EH (cell line): ENCODE results near the gene LNX1.
A peak's percentile ranks its signal among the peaks of the same experiment; 100 is the strongest.
"Not testable (repeated sequence)": the region's sequence is repeated elsewhere in the genome, so short reads cannot be mapped to it uniquely, and the experiment has no call there.

Source experiments
- DNase-seq: peaks from one replicate; pipeline ENCODE4 v3.0.0-alpha.2; 2015; ENCODE audit warnings: low read depth

Gene LNX1

DNA sequence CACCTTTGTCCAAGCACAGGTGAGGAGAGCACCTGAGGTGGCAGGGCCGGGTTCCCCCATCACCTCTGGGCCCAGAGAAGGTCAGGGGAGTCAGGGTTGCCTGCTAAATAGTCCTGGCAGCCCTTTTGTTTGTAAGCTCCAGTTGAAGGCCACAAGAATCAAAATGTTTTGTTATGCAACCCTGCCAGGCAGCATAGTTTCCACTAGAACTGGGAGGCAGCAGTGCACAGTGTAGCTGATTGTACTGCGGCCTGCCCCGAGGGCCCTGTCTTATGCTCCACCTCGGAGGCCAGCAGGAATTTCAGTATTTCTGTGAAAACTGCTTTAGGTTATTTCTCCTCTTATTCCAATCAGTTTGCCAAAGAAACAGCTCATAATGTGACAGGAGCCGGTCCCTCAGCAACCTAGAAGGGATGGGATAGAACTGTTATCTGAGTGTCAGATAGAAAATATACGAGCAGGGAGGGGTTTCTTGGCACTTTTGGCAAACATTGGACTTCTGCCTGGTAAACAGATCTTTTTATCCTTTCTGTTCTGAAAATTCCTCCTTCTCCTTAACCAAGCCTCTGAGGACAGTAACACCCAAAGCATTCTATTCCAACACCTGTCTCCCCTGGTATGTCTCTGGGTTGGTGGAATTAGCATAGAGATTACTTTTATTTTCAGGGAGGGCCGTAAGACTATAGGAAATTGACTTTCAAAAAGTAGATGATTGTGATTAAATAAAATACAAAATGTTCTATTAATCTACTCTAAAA is 93.6 kb downstream of the LNX1 start:
- DNase-seq, result peak; percentile 79

DNA sequence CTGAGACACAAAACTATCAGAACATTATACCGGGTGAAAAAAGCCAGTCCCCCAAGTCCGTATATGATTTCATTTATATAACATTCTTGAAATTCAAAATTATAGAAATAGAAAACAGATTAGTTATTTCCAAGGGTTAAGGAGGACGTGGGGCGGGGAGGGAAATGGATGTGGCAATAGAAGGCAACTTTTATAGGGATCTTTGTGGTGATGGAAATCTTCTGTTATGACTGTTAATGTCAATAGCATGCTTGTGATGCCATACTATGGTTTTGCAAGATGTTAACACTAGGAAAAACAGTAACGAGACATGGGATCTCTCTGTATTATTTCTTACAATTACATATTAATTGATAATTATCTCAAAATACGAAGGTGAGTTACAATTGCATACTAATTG is 96.4 kb downstream of the LNX1 start:
- peak; percentile 44 for DNase-seq

DNA sequence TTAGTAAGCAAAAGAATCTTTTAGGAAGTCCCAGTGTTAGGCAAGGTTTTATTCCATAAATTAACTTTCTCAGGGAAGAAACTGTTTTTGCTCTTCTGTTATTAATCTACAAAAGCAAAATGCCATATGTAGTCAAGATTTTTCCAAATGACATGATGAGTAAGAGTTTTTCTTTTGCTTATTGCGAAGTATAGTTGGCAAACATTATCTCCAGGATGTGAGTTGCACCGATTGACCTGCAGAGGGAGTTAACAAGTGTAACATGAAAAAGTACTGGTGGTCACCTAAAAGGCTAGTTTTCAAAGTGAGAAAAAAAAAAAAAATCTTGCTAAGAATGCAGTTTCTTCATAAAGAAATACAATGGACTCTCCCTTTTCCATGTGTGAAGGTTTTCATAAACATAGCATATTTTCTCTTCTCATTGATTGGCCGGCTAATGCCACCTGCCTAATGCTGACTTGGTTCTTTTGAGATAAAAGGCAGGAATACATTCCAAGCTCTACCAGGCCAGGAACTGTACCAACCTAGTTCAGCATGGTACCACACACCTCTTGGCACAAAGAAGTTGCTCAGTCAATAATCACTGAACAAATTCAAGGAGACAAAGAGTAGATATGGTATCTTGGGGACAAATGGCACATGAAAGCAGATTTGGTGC is 100.2 kb downstream of the LNX1 start:
- peak; percentile 85 for DNase-seq

DNA sequence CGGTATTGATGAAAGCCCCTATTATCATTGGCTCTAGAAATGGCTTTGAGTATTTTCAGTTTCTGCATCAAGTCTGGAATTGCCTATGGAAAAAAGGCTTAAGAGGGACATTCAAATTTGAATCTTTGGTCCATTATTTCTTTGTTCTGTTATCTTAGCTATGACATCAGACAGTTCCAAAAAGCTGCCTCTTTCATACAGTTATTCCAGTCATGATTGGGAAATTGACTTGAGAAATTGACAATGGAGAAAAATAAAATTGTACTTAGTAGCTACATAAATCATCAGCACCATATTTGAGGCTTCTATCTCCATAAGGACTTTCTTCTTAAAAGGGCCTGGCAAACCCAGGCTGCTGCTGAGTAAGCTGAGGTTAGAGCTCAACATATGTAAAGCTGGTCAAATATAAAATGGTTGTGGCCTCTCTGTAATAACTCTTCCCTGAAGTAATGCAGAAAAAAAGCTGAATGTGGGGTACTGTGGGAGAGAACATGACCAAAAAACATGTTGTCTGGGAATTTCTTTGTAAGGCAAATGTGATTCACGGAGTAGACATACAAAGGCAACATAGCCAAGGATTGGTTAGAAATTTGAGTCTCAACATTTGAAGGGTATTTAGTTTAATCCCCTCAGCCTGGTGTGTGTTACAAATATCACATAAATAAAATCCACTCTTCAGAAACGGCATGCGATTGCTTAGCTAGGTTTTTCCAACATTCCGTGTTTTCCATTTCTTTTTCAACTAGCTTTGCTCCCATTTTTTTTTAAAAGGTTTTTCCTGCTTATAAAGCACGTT is 100.9 kb downstream of the LNX1 start:
- DNase-seq, result peak; percentile 39

DNA sequence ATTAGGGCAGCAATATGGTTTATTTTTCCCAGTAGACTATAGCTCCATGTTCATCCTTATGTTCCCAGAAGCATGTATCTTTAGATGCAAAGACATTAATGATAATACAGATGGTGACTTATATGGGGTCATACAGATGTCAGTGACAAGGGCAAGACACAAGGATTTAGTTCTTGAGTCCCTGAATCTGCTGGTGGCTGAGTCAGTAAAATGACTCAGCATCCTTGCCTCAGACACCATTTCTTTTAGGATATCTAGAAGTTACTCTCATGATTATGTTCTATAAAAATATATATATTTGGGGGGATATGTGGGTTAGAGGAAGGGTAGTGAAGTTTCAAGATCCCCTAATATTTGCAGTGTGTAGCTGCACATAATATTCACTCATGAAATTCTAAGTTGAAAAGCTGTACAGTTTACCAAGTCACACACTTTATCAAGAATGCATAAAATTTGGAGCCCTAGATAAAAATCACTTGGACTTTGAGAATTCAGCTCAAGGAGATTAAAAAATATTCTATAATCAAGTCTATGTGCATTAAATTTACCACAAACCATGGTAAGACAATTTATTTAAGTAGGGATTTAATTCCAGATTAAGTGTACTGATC is 101.9 kb downstream of the LNX1 start:
- peak; percentile 80 for DNase-seq

DNA sequence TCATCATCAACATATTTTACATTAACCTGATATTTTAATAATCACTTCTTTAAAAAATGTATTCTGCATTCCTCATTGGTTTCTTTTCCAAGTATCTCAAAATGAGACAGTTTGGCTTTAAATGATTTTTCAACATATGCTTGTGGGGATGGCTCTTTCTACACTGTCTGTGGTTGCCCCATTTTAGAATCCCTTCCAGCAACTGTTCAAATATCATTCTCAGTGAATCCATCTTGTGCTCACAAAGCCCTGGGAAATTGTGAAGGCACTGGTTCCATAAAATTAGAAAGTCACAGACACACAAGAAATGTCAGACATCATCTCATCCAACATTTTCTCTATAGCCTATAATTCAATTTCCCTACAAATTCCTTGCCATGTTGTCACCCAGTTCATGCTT is 103.5 kb downstream of the LNX1 start:
- no peak for DNase-seq

DNA sequence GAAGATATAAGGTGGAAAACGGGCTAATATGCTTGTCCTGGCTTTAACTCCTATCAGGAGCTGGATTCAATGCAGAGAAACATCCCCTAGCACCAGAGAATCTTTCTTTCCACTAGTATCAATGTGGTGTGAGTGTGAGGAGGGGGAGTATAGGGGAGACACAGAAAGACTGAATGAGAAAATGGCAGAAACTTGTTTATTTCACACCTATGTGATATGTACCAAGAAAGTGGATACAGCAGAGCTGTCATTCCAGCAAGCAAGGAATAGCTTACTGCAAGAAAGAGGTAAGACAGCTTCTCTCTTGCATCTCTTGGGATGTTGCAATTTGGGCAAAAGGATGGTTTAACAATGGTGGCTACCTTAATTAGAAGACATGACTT is 105.6 kb downstream of the LNX1 start:
- no peak for DNase-seq

DNA sequence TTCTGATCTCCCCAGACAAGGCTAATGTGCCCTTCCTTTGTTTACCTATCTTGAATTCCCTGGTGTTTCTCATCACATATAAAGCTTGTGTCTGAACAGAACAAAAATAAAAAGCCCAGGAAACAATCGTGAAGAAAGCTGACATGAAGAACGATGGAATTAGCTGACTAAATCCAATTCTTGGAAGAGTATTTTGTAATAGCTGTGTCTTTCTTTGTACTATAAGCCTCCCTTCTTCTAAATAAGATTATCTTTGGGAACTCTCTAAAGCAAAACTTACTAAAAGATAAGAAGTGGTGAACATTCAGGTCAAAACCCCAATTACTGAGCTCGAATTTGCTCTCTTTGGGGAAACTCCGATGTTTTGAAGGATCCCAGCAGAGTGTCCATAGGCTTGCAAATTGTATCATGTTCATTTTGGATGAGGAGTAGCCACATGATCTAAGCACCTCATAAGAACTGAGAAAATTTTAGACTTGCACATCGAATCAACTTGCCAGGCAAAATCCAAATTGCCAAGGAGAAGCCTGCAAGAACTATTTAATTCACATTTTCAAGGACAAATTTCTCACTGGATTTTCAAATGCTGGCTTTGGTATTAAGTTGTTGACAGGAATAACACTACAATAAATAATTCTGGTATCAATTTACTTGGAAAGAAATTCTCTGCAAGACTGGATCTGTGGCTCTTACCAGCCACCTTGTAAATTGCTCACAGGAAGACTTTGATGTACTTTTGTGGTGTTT is 106.2 kb downstream of the LNX1 start:
- no peak for DNase-seq

DNA sequence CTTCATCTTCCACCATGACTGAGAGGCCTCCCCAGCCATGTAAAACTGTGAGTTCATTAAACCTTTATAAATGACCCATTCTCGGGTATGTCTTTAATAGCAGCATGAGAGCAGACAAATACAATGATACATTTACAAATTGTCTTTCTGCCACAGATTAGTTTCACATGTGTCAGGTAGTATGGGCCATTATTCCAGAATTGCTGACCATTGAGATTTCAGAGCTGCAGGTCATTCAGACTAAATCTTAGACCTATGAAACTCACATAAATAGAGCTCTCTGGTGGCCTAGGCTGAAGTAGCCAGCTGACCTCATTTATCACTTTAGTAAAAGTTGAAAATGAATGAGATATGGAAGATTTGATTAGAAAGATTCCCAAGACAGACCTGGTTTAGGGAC is 108.0 kb downstream of the LNX1 start:
- no peak for DNase-seq

DNA sequence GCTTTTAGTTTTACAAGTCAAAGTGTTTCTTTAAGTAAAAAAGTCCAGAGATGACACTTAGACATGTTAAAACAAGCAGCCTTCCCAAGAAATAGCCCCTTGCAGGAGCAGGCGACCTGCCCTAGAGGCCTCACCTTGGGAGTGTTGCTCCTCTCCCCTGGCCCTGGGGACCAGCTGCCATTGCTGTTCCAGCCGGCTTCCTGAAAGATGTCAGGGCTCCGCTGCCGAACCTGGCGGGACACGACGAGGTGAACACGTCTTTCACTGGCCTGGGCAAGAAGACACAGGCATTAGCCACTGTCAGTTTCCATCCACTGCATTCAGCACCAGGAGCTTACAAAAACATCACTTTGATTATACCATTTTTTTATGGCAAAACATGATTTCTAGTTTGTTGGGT is 109.7 kb downstream of the LNX1 start:
- no peak for DNase-seq

DNA sequence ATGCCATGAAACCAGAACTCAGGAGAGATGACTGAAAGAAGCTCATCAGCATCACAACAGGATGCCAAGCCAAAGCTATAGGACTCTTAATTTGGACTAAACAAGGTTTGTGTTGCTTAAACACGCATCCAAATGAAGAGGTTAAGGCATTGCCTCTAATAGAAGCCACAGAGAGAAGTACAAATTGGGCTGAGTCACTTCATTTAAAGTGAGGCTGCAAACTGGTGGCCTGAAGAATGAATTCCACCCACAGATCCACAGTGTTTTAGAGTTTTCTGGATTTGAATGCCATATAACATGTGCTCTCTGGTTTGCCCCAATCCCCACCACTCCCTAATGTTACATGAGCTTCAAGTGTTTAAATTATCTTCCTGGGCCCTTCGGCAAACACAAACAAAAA is 110.4 kb downstream of the LNX1 start:
- DNase-seq, result peak; percentile 53

DNA sequence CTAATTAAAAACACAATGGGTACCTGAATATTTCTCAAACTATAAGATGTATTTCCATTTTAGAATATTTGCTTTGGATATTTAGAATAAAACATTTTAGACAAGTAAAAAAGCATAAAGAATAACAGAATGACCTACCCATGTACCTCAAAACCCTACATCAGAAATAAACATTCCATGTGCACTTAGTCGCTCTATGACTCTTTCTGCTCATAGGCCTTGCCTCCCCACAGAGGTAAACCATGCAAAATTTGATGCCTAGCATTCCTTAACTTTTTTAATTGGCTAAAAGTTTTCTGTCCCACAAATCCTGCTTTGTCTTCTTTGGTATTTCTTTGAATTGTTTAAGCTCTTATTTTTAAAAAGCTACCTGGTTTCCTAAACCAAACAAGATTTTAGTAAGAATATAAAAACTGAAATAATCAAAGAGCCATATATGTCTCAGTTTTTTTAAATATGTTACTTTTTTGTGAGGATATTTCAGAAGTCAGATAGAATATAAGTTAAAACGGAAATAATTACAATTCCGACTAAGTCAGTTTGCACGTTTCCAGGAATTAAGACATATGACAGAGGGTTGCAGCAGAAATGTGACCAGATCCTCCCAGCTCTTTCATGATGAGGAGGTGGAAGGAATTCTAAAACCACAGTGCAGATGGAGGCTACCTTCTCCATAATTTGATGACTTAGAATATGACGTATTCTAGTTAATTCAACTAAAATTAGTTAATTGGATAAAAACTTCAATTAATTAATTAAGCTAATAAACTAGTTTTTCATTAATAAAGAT is 111.4 kb downstream of the LNX1 start:
- peak; percentile 87 for DNase-seq

DNA sequence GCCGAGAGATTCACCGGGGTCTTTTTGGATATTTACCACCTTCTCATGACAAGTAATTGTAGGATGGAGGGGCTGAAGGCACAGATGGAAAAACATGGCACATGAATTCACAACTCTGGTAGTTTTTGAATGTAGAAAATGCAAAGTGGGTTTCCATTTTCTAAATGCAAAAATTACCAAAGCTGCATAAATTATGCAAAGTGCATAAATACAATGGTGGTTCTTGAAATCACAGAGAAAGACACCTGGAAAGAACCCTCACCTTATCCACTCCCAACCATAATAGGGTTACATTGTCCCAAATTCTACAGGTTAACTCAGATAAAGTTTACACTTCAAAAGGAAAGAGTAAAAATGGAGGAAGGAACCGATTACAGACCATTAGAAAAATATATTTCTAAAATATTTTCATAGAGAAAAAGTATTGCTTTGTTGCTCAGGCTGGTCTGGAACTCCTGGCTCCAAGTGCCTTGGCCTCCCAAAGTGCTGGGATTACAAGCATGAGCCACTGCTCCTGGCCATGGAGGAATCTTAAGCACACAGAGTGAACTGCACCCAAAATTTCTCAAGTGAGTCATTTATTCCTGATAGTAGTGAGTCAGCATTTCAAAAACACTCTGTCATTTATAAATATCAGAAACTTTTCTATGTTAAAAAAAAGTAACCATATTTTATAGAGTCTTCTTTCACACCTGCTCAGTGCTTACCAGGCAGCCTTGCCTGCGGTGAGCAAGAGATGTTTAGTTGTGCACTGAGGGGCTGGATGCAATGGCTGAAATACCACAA is 112.4 kb downstream of the LNX1 start:
- peak; percentile 93 for DNase-seq

DNA sequence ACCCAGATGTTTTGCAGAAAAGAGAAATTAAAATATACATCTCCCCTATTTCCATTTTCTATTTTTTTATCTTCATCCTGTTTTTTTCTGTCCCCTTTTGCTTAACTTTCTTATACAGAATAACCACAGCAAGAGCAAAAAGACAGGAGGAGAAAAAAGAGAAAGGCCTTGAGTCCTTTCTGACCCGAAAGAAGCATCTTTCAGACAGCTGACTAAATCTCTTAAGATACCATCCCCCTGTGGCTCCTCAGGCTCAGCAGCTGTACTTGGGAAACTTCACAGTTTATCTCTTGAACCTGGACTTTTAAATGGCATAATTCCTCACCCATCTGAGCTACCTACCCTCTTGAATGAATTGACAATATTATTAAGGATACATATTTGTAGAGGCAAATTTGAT is 113.7 kb downstream of the LNX1 start:
- DNase-seq, result peak; percentile 16

DNA sequence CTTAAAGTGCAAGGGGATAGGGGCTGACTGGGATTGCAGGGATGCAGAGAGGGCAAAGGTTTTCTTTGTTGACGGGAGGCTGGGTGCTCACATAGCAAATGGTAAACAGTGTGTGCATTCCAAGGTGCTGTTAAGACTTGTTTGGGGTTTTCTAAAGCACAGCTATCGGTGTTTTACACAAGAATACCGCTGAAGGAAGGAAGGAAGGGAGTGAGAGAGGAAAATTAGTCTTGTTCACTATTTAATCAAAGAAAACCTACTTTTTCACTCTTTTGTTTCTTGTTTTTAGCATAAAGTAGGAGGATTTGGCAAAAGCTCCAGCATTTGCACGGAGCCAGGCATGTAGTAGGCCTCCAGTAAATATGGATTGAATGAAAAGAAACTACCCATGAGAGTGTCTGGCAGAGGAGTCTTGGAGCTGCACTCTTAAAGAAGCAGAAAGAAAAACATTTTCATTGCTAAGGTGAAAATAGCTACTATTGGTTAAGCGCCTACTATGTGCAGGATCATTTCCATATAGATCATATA is 114.2 kb downstream of the LNX1 start:
- no peak for DNase-seq

DNA sequence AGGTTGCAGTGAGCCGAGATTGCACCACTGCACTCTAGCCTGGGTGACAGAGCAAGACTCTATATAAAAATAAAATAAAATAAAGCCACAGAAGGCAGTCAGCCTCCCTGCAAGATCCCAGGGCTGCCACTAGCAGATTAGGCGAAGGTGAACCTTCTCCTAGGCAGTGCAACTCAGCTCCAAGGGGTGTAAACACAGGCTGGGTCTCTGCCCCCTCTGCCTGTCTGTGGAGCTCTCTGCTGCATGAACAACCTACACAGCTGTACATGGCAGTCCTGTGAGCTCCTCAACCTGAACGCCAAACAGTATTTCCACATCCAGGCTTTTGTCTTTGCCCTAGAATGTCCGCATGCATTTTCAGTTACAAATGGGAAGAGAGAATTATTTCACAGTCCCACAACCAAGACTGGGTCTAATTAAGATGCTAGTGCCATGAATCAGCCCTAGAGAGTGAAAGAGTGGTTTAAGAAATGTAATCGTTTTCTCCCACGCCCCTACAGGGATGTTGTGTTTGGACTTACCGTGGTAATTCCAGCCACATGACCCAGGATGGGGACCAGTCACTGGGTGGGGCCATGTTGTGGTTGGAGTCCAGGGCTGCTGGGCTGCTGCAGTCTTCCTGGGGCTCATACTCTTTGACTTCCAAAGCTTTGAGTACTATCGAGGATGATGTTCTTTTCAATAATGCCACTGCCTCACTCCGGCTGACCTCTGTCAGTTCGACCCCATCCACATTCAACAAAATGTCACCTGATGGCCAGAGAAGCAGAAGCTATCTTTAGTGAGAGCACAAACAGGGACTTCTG is 114.9 kb downstream of the LNX1 start:
- DNase-seq, result peak; percentile 99

DNA sequence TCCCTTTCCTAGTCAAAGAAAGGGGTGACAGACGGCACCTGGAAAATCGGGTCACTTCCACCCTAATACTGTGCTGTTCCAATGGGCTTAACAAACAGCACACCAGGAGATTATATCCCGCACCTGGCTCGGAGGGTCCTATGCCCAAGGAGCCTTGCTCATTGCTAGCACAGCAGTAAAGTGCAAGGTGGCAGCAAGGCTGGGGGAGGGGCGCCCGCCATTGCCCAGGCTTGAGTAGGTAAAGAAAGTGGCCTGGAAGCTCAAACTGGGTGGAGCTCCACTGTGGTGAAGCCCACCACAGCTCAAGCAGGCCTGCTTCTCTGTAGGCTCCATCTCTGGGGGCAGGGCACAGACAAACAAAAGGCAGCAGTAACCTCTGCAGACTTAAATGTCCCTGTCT is 124.7 kb downstream of the LNX1 start:
- DNase-seq, result not testable (repeated sequence)

DNA sequence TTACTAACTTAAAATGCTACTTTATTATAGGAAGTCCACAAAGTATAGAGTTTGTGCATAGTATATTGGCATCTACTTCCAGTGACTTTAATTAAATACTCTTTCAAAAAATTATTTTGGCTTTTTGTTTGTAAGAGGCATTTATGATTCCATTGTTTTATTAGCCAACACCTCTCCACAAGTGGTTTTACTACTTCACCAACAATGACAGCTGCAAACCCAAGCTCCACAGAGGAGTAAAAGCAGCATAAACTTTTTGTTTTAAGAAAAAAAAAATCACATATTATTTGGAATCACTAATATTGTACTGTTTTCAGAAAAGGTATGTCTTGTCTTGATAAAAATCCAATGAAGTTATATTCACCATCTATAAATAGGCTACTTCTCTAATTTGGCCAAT is 125.4 kb downstream of the LNX1 start:
- no peak for DNase-seq

DNA sequence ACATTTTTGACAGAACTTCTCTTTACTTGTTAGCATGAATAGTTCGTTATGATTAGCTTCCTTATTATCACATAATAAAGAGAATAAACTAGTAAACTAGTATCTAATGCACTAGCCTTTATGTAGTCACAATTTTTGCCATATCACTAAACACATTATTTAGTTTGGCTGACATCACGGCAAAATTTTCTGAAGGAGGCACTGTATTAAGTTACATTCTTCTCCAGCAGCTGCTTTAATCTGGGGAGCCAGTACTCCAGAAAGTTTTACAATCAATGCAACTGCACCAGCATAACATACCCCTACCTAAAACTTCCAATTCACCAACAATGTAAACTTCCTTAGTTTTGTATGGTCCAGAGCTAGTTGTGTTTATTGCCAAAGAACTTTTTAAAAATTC is 126.0 kb downstream of the LNX1 start:
- no peak for DNase-seq
